Fibroblast of pulmonary artery (primary cell): ENCODE measurements around the gene NCOA6.
A peak's percentile ranks its signal among the peaks of the same experiment; 100 is the strongest.
"Not testable (repeated sequence)": the region's sequence is repeated elsewhere in the genome, so short reads cannot be mapped to it uniquely, and the experiment has no call there.

ENCODE experiments used
- DNase-seq: peaks from one replicate; pipeline ENCODE4 v3.0.0-alpha.2; 2010; ENCODE audit warnings: low read depth
- H3K4me3 ChIP-seq: replicated peaks from 2 replicates; pipeline ENCODE4 v1.5.1; 2011; ENCODE audit warnings: low read depth, mild to moderate bottlenecking, control low read depth, low read length, moderate library complexity
- TF ChIP-seq, protein P1 (sequence below): IDR thresholded peaks from 2 replicates; pipeline ENCODE4 v1.5.1; 2011; ENCODE audit warnings: mild to moderate bottlenecking, control low read depth, low read length, inconsistent platforms; ENCODE audit errors: missing control alignments

NCOA6 gene

GRCh38 chr20:34798328-34798727, 27.1 kb downstream of the NCOA6 start:
- no peak for DNase-seq
- TF ChIP-seq, protein P1, sequence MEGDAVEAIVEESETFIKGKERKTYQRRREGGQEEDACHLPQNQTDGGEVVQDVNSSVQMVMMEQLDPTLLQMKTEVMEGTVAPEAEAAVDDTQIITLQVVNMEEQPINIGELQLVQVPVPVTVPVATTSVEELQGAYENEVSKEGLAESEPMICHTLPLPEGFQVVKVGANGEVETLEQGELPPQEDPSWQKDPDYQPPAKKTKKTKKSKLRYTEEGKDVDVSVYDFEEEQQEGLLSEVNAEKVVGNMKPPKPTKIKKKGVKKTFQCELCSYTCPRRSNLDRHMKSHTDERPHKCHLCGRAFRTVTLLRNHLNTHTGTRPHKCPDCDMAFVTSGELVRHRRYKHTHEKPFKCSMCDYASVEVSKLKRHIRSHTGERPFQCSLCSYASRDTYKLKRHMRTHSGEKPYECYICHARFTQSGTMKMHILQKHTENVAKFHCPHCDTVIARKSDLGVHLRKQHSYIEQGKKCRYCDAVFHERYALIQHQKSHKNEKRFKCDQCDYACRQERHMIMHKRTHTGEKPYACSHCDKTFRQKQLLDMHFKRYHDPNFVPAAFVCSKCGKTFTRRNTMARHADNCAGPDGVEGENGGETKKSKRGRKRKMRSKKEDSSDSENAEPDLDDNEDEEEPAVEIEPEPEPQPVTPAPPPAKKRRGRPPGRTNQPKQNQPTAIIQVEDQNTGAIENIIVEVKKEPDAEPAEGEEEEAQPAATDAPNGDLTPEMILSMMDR: no peak
- H3K4me3 ChIP-seq: no peak overlapping the region

DNA sequence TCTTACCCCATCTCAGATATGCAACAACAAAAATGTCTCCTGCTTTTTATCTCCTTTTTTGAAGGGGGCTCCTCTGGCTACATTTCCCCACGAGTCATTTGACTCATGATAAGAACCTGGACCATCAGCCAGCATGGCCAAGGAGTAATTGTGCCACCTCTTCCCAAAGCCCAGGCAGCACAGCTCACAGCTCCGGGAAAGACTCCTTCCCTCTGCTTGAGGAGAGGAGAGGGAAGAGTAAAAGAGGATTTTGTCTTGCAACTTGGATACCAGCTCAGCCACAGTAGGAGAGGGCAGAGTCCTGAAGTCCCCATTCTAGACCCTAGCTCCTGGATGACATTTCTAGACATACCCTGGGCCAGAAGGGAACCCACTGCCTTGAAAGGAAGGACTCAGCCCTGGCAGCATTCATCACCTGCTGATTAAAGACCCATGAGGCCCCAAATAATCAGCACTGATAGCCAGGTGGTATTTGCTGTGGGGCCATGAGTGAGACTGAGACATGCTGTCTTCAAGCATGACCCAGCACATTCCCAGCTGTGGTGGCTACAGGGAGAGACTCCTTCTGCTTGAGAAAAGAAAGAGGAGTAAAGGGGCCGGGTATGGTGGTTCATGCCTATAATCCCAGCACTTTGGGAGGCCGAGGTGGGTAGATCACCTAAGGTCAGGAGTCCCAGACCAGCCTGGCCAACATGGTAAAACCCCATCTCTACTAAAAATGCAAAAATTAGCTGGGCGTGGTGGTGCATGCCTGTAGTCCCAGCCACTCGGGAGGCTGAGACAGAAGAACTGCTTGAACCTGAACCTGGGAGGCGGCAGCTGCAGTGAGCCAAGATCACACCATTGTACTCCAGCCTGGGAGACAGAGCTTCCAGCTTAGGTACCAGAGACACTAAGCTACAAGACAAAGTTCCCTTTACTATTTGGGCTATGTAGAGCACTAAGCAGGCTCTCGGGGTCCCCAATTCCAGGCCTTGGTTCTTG, 28.1 kb downstream of the NCOA6 start:
- H3K4me3 ChIP-seq: no peak overlapping the region
- TF ChIP-seq, protein P1: no peak
- no peak for DNase-seq

DNA sequence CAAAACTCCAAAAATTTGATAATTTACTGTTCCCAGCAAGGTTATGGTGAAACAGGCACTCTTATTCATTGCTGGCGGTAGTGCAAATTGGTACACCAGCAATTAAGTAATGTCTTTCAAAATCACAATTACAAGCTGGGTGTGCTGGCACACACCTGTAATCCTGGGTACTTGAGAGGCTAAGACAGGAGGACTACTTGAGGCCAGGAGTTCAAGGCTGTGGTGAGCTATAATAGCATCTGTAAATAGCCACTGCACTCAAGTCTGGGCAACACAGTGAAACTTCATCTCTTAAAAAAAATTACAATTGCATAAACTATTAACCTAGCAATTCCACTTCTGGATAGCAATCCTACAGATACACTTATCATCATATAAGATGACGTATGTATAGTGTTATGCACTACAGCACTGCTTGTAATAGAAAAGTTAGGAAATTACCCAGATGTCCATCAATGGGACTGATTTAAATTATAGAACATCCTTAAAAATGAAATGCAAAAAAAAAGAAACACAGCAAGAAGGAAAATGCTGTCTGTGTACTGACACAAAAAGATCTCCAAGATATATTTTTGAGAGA, 31.4 kb downstream of the NCOA6 start:
- DNase-seq: no peak
- no peak overlapping the region for H3K4me3 ChIP-seq
- TF ChIP-seq, protein P1: no peak

DNA sequence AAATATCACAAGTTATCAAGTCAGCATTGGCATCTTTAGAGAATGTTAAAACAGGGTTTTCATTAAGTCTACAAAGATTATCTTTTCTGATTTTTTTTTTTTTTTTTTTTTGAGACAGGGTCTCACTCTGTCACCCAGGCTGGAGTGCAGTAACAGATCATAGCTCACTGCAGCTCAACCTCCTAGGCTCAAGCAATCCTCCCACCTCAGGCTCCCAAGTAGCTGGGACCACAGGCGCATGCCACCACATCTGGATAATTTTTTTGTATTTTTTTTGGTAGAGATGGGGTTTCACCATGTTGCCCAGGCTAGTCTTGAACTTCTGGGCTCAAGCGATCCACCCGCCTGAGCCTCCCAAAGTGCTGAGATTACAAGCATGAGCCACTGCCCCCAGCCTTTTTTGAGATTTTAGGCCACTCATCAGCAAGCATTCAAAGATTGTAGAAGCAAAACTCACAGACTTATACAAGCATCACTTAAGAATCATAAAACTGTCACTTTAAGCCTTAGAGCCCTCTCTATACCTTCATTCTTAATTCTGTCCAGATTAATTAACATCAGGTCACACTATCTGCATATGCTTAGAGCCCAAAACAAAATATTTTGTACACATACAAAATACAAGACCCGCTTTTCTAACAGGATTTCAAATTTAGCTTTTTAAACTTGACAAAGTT, 32.6 kb downstream of the NCOA6 start:
- no peak overlapping the region for H3K4me3 ChIP-seq
- DNase-seq: no peak
- TF ChIP-seq, protein P1: no peak

GRCh38 chr20:34791289-34792020, 34.0 kb downstream of the NCOA6 start:
- TF ChIP-seq, protein P1: no peak
- DNase-seq: peak; percentile 60

DNA sequence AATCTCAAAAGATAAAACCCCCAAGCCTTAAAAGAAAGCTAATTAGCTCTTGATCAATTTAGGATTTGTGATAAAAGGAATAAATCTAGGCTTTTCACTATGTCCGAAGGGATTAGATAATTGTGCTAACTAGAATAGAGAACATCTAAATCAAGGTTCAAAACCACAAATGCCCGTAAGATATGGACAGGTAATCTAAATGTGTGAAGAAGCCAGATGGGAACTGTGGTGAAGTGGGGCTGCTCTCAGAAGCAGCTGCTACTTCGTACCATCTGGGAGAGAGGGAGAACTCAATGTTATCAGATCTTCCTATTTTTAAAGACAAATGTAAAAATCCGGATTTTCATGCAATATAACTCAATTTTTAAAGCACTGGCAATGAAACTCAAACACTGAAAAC, 44.2 kb downstream of the NCOA6 start:
- TF ChIP-seq, protein P1: no peak
- no peak for DNase-seq
- no peak overlapping the region for H3K4me3 ChIP-seq

More at GRCh38 chr20:34791289-34792020, 34.0 kb downstream of the NCOA6 start:
- H3K4me3 ChIP-seq: no peak overlapping the region

GRCh38 chr20:34780291-34780690, 45.2 kb downstream of the NCOA6 start:
- not testable (repeated sequence) for DNase-seq, H3K4me3 ChIP-seq
